ENCODE results near the gene ROR2.
"Not testable (repeated sequence)": the region's sequence is repeated elsewhere in the genome, so short reads cannot be mapped to it uniquely, and the experiment has no call there.

The ROR2 gene

GRCh38 chr9:91917436-91917835 lies 32.6 kb downstream of the ROR2 start:
- no peak overlapping the region for H3K4me3 ChIP-seq (replicated peaks; ENCODE audit: low read depth, low read length)
- no peak for TF ChIP-seq CTCF (IDR thresholded peaks at IDR 0.05; ENCODE audit: low read depth, low read length, missing control alignments)
- DNase-seq (ENCODE audit: extremely low read depth, low read depth) = no peak

- H3K4me3 ChIP-seq (replicated peaks; ENCODE audit: low read depth, low read length) = no peak overlapping the region
- no peak for TF ChIP-seq CTCF (IDR thresholded peaks at IDR 0.05; ENCODE audit: low read depth, low read length, missing control alignments)
- DNase-seq (ENCODE audit: extremely low read depth, low read depth) = no peak
Observed at GRCh38 chr9:91915524-91916263, 34.3 kb downstream of the ROR2 start.

GRCh38 chr9:91914937-91915336 lies 35.1 kb downstream of the ROR2 start:
- TF ChIP-seq CTCF (IDR thresholded peaks at IDR 0.05; ENCODE audit: low read depth, low read length, missing control alignments) = no peak
- H3K4me3 ChIP-seq (replicated peaks; ENCODE audit: low read depth, low read length) = no peak overlapping the region
- no peak for DNase-seq (ENCODE audit: extremely low read depth, low read depth)

- no peak overlapping the region for H3K4me3 ChIP-seq (replicated peaks; ENCODE audit: low read depth, low read length)
- no peak for DNase-seq (ENCODE audit: extremely low read depth, low read depth)
- no peak for TF ChIP-seq CTCF (IDR thresholded peaks at IDR 0.05; ENCODE audit: low read depth, low read length, missing control alignments)
Observed at GRCh38 chr9:91914404-91914803, 35.6 kb downstream of the ROR2 start.

GRCh38 chr9:91913986-91914385 lies 36.0 kb downstream of the ROR2 start:
- TF ChIP-seq CTCF (IDR thresholded peaks at IDR 0.05; ENCODE audit: low read depth, low read length, missing control alignments) = no peak

GRCh38 chr9:91913096-91913495 lies 36.9 kb downstream of the ROR2 start:
- no peak for DNase-seq (ENCODE audit: extremely low read depth, low read depth)
- no peak for TF ChIP-seq CTCF (IDR thresholded peaks at IDR 0.05; ENCODE audit: low read depth, low read length, missing control alignments)
- H3K4me3 ChIP-seq (replicated peaks; ENCODE audit: low read depth, low read length) = no peak overlapping the region

More at GRCh38 chr9:91913986-91914385, 36.0 kb downstream of the ROR2 start:
- H3K4me3 ChIP-seq (replicated peaks; ENCODE audit: low read depth, low read length) = no peak overlapping the region
- no peak for DNase-seq (ENCODE audit: extremely low read depth, low read depth)

GRCh38 chr9:91911657-91912056 lies 38.4 kb downstream of the ROR2 start:
- H3K4me3 ChIP-seq (replicated peaks; ENCODE audit: low read depth, low read length) = no peak overlapping the region
- TF ChIP-seq CTCF (IDR thresholded peaks at IDR 0.05; ENCODE audit: low read depth, low read length, missing control alignments) = no peak
- no peak for DNase-seq (ENCODE audit: extremely low read depth, low read depth)

- H3K4me3 ChIP-seq (replicated peaks; ENCODE audit: low read depth, low read length); DNase-seq (ENCODE audit: extremely low read depth, low read depth): not testable (repeated sequence)
Observed at GRCh38 chr9:91909256-91909655, 40.8 kb downstream of the ROR2 start.

Measured in HFF-Myc (cell line).